ENCODE results near the gene RPL41. TPM values are rescaled to one million over a fixed set of nuclear protein-coding genes. Genes with fewer than 3 reads are reported as not detected.
A peak's percentile ranks its signal among the peaks of the same experiment; 100 is the strongest.

Gene RPL41
- total RNA-seq, 1 experiment from 2014 or later = 4,637 TPM

GRCh38 chr12:56153678-56154065, 37.2 kb downstream of the RPL41 start:
- Histone ChIP-seq H2BK5ac (ENCODE audit: insufficient read length, low read length) (no peak overlapping the region), H3K9me3 (ENCODE audit: control insufficient read depth, low read depth, low read length) (no peaks in the 10 kb centered on the region), H3K79me1 (ENCODE audit: insufficient read depth, low read depth, low read length, poor library complexity, severe bottlenecking) (no peaks in the 10 kb centered on the region), H3K9ac (ENCODE audit: extremely low read depth, insufficient read length, low read length) (no peak overlapping the region), H3K18ac (ENCODE audit: insufficient read length, low read depth, low read length) (no peak overlapping the region), H3K14ac (ENCODE audit: insufficient read depth, low read length) (no peak overlapping the region), H3K27me3 (ENCODE audit: insufficient read depth, low read length) (no peaks in the 10 kb centered on the region), H4K5ac (ENCODE audit: insufficient read length, low read depth, low read length) (no peak overlapping the region), H2BK12ac (ENCODE audit: insufficient read length, low read depth, low read length) (no peak overlapping the region), H3K56ac (ENCODE audit: insufficient read length, low read depth, low read length) (no peak overlapping the region), H2BK120ac (ENCODE audit: low read depth, low read length, poor library complexity, severe bottlenecking) (no peak overlapping the region), H4K91ac (ENCODE audit: insufficient read length, low read depth, low read length) (no peak overlapping the region), H3K79me2 (ENCODE audit: insufficient read depth, low read length) (peaks cover under 1% of the 10 kb centered on the region; the same call in 1 of the 2 replicates), H2BK20ac (ENCODE audit: low read depth, low read length, poor library complexity, severe bottlenecking) (no peak overlapping the region), H3K4me2 (ENCODE audit: insufficient read depth, insufficient read length, low read length) (peak overlapping the region; percentile 83), H3K23me2 (ENCODE audit: insufficient read length, low read depth, low read length, poor library complexity, severe bottlenecking) (peaks cover 16% of the 10 kb centered on the region), H3K4ac (ENCODE audit: low read depth, low read length) (no peak overlapping the region), H3K23ac (ENCODE audit: insufficient read length, low read depth, low read length) (no peak overlapping the region), H4K20me1 (ENCODE audit: control insufficient read depth, insufficient read depth, insufficient read length) (no peaks in the 10 kb centered on the region), H3T11ph (ENCODE audit: low read length) (no peak overlapping the region), H4K8ac (replicated peaks; ENCODE audit: insufficient read length, low read depth, low read length) (no peak overlapping the region), H2AFZ (ENCODE audit: low read length) (no peak overlapping the region), H2AK5ac (ENCODE audit: insufficient read length, low read length) (no peak overlapping the region), H3K27ac (ENCODE audit: insufficient read length, low read depth, low read length) (no peak overlapping the region), H2BK15ac (ENCODE audit: low read depth, low read length) (no peak overlapping the region), H3K4me1 (ENCODE audit: insufficient read depth, low read length) (0 out of 2 replicates have a peak, but pooled peaks cover 2% of the 10 kb centered on the region)
- TF ChIP-seq, protein P1, sequence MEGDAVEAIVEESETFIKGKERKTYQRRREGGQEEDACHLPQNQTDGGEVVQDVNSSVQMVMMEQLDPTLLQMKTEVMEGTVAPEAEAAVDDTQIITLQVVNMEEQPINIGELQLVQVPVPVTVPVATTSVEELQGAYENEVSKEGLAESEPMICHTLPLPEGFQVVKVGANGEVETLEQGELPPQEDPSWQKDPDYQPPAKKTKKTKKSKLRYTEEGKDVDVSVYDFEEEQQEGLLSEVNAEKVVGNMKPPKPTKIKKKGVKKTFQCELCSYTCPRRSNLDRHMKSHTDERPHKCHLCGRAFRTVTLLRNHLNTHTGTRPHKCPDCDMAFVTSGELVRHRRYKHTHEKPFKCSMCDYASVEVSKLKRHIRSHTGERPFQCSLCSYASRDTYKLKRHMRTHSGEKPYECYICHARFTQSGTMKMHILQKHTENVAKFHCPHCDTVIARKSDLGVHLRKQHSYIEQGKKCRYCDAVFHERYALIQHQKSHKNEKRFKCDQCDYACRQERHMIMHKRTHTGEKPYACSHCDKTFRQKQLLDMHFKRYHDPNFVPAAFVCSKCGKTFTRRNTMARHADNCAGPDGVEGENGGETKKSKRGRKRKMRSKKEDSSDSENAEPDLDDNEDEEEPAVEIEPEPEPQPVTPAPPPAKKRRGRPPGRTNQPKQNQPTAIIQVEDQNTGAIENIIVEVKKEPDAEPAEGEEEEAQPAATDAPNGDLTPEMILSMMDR (conservative IDR thresholded peaks at IDR 0.05) = no peak
- peak overlapping the region; percentile 90 to 95 for H3K4me3 Mint-ChIP-seq
- H3K36me3 Mint-ChIP-seq (ENCODE audit: insufficient read depth in 1 of 3, low read depth in 3 of 3) = peaks cover 18 to 27% (median 27%) of the 10 kb centered on the region in 3 experiments; a peak in 6 of 7 replicates
- no peak for DNase-seq
- H3K27ac Mint-ChIP-seq = peak overlapping the region in 1 of 3 experiments; percentile 23; a peak in 1 of 7 replicates
- peaks cover 26 to 35% of the 10 kb centered on the region in 2 experiments for H3K4me1 Mint-ChIP-seq
- peaks cover 0 to 1% of the 10 kb centered on the region in 2 experiments; a peak in 1 of 5 replicates for H3K9me3 Mint-ChIP-seq
- no CpG with 5 or more reads among the region's 5 CpGs for WGBS (ENCODE audit: extremely low coverage, insufficient read length, low lambda C conversion rate)
- peaks cover 4% of the 10 kb centered on the region; the same call in 1 of the 2 replicates for H3K27me3 Mint-ChIP-seq (ENCODE audit: low read depth)
